Measurements from ENCODE around the gene EREG. TPM values are rescaled to one million over a fixed set of nuclear protein-coding genes. Genes with fewer than 3 reads are reported as not detected.

The EREG gene
- total and polyA plus RNA-seq, 2 of the 8 experiments (the other 6 are each of a cell fraction or from before 2014, with no cell fraction given) = not detected

- WGBS, 2 experiments (ENCODE audit: extremely low coverage in 1 of 2, insufficient coverage in 1 of 2, insufficient read length in 1 of 2, insufficient replicate concordance in 2 of 2, low coverage in 1 of 2, low lambda C conversion rate in 2 of 2, missing lambda C conversion rate in 1 of 2) = 92% methylated on average over 2 of the region's 2 CpGs; no CpG with 5 or more reads in 1 of the 2 experiments
- H3K9me3 ChIP-seq (ENCODE audit: insufficient read depth in 2 of 2, low read depth in 1 of 2, low read length in 1 of 2) = no peaks in the 10 kb centered on the region
- H3K27ac ChIP-seq (ENCODE audit: low read depth, low read length) = no peak overlapping the region
- H3K4me1 ChIP-seq (replicated peaks in 1 of 4; ENCODE audit: control insufficient read depth in 3 of 4, insufficient read depth in 4 of 4, low read length in 3 of 4) = no peaks in the 10 kb centered on the region
- no peak for TF ChIP-seq CEBPB (IDR thresholded peaks at IDR 0.05; ENCODE audit: low read depth, low read length)
- TF ChIP-seq SP2 (IDR thresholded peaks at IDR 0.05; ENCODE audit: low read length) = no peak
- no peak for TF ChIP-seq KDM5A (IDR thresholded peaks at IDR 0.05; ENCODE audit: low read length)
- no peak for TF ChIP-seq USF2 (IDR thresholded peaks at IDR 0.05; ENCODE audit: low read length)
- TF ChIP-seq CBX5 (IDR thresholded peaks at IDR 0.05; ENCODE audit: low read depth, low read length) = no peak
- no peak for TF ChIP-seq MAFK (IDR thresholded peaks at IDR 0.05; ENCODE audit: low read depth, low read length)
- H3K9ac ChIP-seq (replicated peaks in 1 of 4; ENCODE audit: extremely low read depth in 1 of 4, low read depth in 3 of 4, low read length in 3 of 4) = no peak overlapping the region
- no peak overlapping the region for H3K4me3 ChIP-seq (ENCODE audit: extremely low read depth in 1 of 4, insufficient read depth in 2 of 4, low read depth in 3 of 4, low read length in 4 of 4)
- no peak overlapping the region for H3K23ac ChIP-seq (ENCODE audit: insufficient read length)
- H4K20me1 ChIP-seq (replicated peaks in 1 of 2; ENCODE audit: control insufficient read depth in 1 of 2, insufficient read depth in 2 of 2, low read length in 2 of 2) = no peaks in the 10 kb centered on the region
- H3K79me1 ChIP-seq (ENCODE audit: low read depth, low read length) = no peaks in the 10 kb centered on the region
- no peaks in the 10 kb centered on the region for H3K79me2 ChIP-seq (ENCODE audit: control insufficient read depth in 1 of 2, insufficient read depth in 2 of 2, low read length in 2 of 2)
- no peaks in the 10 kb centered on the region for H3K23me2 ChIP-seq (ENCODE audit: low read depth, low read length)
- H3K56ac ChIP-seq (replicated peaks; ENCODE audit: insufficient read length, low read depth, low read length) = no peak overlapping the region
- H2BK15ac ChIP-seq (ENCODE audit: low read length) = no peak overlapping the region
- no peak for DNase-seq (ENCODE audit: low read depth in 1 of 2, low spot score in 2 of 2)
- no peak overlapping the region for H3K18ac ChIP-seq (ENCODE audit: extremely low read depth, low read length)
- H2BK120ac ChIP-seq (replicated peaks; ENCODE audit: low read depth, low read length) = no peak overlapping the region
- no peak overlapping the region for H2AK5ac ChIP-seq (ENCODE audit: low read depth, low read length)
- no peak overlapping the region for H2BK20ac ChIP-seq (ENCODE audit: low read length)
- ChIA-PET CTCF (ENCODE audit: partially characterized antibody) (interaction anchor here (0.8 to 1.3 kb wide), 2 partner anchors 10 to 232 kb away, joined by 3 to 4 read pairs; no protein-coding TSS in a partner anchor), POLR2A (ENCODE audit: partially characterized antibody) (no interaction called here)
- H4K91ac ChIP-seq (replicated peaks; ENCODE audit: insufficient read length, low read length) = no peak overlapping the region
- H3K4ac ChIP-seq (replicated peaks; ENCODE audit: insufficient read length, low read depth, low read length) = no peak overlapping the region
- H4K5ac ChIP-seq (ENCODE audit: insufficient read length, low read depth, low read length) = no peak overlapping the region
- no peak overlapping the region for H2BK5ac ChIP-seq (ENCODE audit: low read depth, low read length)
- H2AFZ ChIP-seq (ENCODE audit: low read length) = no peak overlapping the region
- no peaks in the 10 kb centered on the region for H3K36me3 ChIP-seq (ENCODE audit: control insufficient read depth in 2 of 4, insufficient read depth in 4 of 4, low read length in 3 of 4)
- H3K27me3 ChIP-seq (replicated peaks in 1 of 4; ENCODE audit: control insufficient read depth in 3 of 4, extremely low read depth in 1 of 4, insufficient read depth in 3 of 4, low read length in 3 of 4) = no peaks in the 10 kb centered on the region
- no peak overlapping the region for H2BK12ac ChIP-seq (ENCODE audit: low read depth, low read length)
- no peak overlapping the region for H4K8ac ChIP-seq (ENCODE audit: extremely low read depth, insufficient read depth, low read length)
- FAIRE-seq = no peak
- H3K4me2 ChIP-seq (ENCODE audit: insufficient read depth in 1 of 2, low read depth in 2 of 2, low read length in 2 of 2) = no peak overlapping the region
- H3K14ac ChIP-seq (ENCODE audit: insufficient read length) = no peak overlapping the region
These were observed 25.7 kb downstream of the EREG start for GRCh38 chr4:74390677-74391076.
